ENCODE measurements around the gene SETD3. TPM values are rescaled to one million over a fixed set of nuclear protein-coding genes. Genes with fewer than 3 reads are reported as not detected.

The SETD3 gene
- polyA plus RNA-seq (ENCODE audit: insufficient read length in 4 of 4), result 10 to 100 TPM; 64.1 to 73.6 (median 67.3) TPM

GRCh38 chr14:99479906-99480869 lies at the start of gene SETD3:
Gene SETD3, minus strand, starts transcription at chr14:99480859. Its CDS starts 15,054 bp downstream, at chr14:99465805.
- no peak for DNase-seq (ENCODE audit: low read depth in 4 of 4, low spot score in 3 of 4)

- no peak for DNase-seq (ENCODE audit: low read depth in 4 of 4, low spot score in 3 of 4)
Observed at GRCh38 chr14:99529899-99530298, 49.2 kb upstream of the SETD3 start.

GRCh38 chr14:99527427-99528076 lies 46.9 kb upstream of the SETD3 start:
- DNase-seq (ENCODE audit: low read depth in 4 of 4, low spot score in 3 of 4), result no peak

GRCh38 chr14:99527026-99527425 lies 46.4 kb upstream of the SETD3 start:
- DNase-seq (ENCODE audit: low read depth in 4 of 4, low spot score in 3 of 4), result no peak

- no peak for DNase-seq (ENCODE audit: low read depth in 4 of 4, low spot score in 3 of 4)
Observed at GRCh38 chr14:99525699-99526080, 45.0 kb upstream of the SETD3 start.

- no peak for DNase-seq (ENCODE audit: low read depth in 4 of 4, low spot score in 3 of 4)
Observed at GRCh38 chr14:99524804-99525698, 44.4 kb upstream of the SETD3 start.

GRCh38 chr14:99524091-99524661 lies 43.5 kb upstream of the SETD3 start:
- no peak for DNase-seq (ENCODE audit: low read depth in 4 of 4, low spot score in 3 of 4)

GRCh38 chr14:99523704-99524055 lies 43.0 kb upstream of the SETD3 start:
- no peak for DNase-seq (ENCODE audit: low read depth in 4 of 4, low spot score in 3 of 4)

- no peak for DNase-seq (ENCODE audit: low read depth in 4 of 4, low spot score in 3 of 4)
Observed at GRCh38 chr14:99522934-99523703, 42.5 kb upstream of the SETD3 start.

GRCh38 chr14:99522457-99522891 lies 41.8 kb upstream of the SETD3 start:
- DNase-seq (ENCODE audit: low read depth in 4 of 4, low spot score in 3 of 4), result no peak

- no peak for DNase-seq (ENCODE audit: low read depth in 4 of 4, low spot score in 3 of 4)
Observed at GRCh38 chr14:99522025-99522401, 41.4 kb upstream of the SETD3 start.

- no peak for DNase-seq (ENCODE audit: low read depth in 4 of 4, low spot score in 3 of 4)
Observed at GRCh38 chr14:99521176-99522024, 40.7 kb upstream of the SETD3 start.

- DNase-seq (ENCODE audit: low read depth in 4 of 4, low spot score in 3 of 4), result no peak
Observed at GRCh38 chr14:99520571-99521081, 40.0 kb upstream of the SETD3 start.

GRCh38 chr14:99519931-99520421 lies 39.3 kb upstream of the SETD3 start:
- DNase-seq (ENCODE audit: low read depth in 4 of 4, low spot score in 3 of 4), result no peak

GRCh38 chr14:99519347-99519881 lies 38.8 kb upstream of the SETD3 start:
- DNase-seq (ENCODE audit: low read depth in 4 of 4, low spot score in 3 of 4), result no peak

GRCh38 chr14:99518441-99519346 lies 38.0 kb upstream of the SETD3 start:
- peak in 2 of 4 donors; percentile 39 to 45 for DNase-seq (ENCODE audit: low read depth in 4 of 4, low spot score in 3 of 4)
